ENCODE results near the gene CRYBB3. TPM values are rescaled to one million over a fixed set of nuclear protein-coding genes. Genes with fewer than 3 reads are reported as not detected.

The CRYBB3 gene
- total RNA-seq, 1 donor from 2014 or later: not detected

DNA sequence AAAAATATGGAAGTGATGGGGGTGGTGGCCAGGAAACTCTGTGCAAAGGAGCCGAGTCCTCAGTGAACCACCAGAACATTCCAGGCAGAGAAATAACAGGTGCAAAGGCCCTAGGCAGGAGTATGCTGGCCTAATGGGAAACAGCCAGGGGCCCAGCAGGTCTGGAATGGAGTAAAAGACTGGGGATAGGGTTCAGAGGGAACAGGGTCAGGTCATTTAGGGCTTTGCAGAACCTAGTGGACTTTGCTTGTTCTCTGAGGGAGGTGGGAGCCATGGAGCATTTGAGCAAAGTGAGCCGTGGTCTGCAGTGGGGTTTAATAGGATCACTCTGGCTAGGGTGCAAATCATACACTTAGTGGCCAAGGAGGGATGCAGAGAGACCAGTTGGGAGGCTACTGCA, 8.7 kb downstream of the CRYBB3 start:
- Mint-ChIP-seq H3K9me3 (no peaks in the 10 kb centered on the region), H3K27ac (ENCODE audit: unreplicated experiment) (no peak overlapping the region), H3K4me3 (no peak overlapping the region), H3K36me3 (ENCODE audit: low read depth) (no peaks in the 10 kb centered on the region), H3K27me3 (ENCODE audit: low read depth) (no peaks in the 10 kb centered on the region), H3K4me1 (no peaks in the 10 kb centered on the region)
- no peak for DNase-seq (ENCODE audit: low read depth, low spot score)
- TF ChIP-seq, protein P1, sequence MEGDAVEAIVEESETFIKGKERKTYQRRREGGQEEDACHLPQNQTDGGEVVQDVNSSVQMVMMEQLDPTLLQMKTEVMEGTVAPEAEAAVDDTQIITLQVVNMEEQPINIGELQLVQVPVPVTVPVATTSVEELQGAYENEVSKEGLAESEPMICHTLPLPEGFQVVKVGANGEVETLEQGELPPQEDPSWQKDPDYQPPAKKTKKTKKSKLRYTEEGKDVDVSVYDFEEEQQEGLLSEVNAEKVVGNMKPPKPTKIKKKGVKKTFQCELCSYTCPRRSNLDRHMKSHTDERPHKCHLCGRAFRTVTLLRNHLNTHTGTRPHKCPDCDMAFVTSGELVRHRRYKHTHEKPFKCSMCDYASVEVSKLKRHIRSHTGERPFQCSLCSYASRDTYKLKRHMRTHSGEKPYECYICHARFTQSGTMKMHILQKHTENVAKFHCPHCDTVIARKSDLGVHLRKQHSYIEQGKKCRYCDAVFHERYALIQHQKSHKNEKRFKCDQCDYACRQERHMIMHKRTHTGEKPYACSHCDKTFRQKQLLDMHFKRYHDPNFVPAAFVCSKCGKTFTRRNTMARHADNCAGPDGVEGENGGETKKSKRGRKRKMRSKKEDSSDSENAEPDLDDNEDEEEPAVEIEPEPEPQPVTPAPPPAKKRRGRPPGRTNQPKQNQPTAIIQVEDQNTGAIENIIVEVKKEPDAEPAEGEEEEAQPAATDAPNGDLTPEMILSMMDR (conservative IDR thresholded peaks at IDR 0.05): no peak

DNA sequence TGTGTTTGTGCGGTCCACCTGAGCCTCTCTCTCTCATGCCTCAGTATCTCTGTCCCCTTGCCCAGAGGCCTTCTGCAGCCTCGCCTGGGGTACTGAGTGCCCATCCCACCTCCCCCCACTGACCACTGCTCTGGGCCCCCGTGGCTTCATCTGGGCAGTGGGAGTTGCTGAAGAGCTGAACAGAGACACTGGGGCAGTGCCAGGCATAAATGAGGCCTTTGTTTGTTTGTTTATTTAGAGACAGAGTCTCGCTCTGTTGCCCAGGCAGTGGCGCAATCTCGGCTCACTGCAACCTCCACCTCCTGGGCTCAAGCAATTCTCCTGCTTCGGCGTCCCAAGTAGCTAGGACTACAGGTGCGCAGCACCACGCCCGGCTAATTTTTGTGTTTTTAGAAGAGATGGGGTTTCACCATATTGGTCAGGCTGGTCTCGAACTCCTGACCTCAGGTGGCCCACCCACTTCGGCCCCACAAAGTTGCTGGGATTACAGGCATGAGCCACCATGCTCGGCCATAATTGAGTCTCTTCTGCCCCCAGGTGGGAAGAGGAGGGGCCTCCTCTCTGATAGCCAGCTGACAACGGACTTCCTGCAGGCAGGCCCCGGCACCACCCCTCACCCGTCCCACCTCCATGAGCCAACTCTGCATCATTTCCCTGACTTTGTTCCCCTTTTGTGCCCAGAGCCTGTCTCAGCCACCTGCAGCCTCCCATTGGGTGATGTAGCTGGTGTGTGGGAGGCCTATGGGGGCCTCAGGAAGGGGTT, 9.3 kb downstream of the CRYBB3 start:
- Mint-ChIP-seq H3K27ac (ENCODE audit: unreplicated experiment) (no peak overlapping the region), H3K36me3 (ENCODE audit: low read depth) (no peaks in the 10 kb centered on the region), H3K27me3 (ENCODE audit: low read depth) (no peaks in the 10 kb centered on the region), H3K4me3 (no peak overlapping the region), H3K4me1 (no peaks in the 10 kb centered on the region), H3K9me3 (no peaks in the 10 kb centered on the region)
- DNase-seq (ENCODE audit: low read depth, low spot score): no peak
- TF ChIP-seq, protein P1 (conservative IDR thresholded peaks at IDR 0.05): no peak

DNA sequence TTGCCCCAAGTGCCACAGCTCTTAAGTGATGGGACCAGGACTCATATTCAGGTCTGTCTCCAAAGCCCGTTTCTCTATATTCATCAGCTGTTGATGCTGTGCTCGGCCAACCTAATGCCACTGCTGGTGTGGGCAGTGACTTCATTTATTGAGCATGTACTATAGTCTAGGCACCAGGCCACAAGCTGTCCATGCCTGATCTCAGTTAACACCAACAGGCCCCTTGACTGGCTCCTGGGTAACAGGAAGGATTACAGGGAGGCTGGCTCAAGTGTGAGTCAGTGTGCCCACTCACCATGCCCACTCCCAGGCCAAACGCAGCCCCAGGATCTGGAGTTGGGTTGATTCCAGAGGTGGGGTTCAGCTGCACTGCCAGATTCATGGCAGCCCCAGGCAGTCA, 11.1 kb downstream of the CRYBB3 start:
- Mint-ChIP-seq H3K27me3 (ENCODE audit: low read depth) (peaks cover 4% of the 10 kb centered on the region), H3K36me3 (ENCODE audit: low read depth) (no peaks in the 10 kb centered on the region), H3K4me1 (no peaks in the 10 kb centered on the region), H3K4me3 (no peak overlapping the region), H3K27ac (ENCODE audit: unreplicated experiment) (no peak overlapping the region), H3K9me3 (no peaks in the 10 kb centered on the region)
- DNase-seq (ENCODE audit: low read depth, low spot score): no peak
- TF ChIP-seq, protein P1 (conservative IDR thresholded peaks at IDR 0.05): no peak

DNA sequence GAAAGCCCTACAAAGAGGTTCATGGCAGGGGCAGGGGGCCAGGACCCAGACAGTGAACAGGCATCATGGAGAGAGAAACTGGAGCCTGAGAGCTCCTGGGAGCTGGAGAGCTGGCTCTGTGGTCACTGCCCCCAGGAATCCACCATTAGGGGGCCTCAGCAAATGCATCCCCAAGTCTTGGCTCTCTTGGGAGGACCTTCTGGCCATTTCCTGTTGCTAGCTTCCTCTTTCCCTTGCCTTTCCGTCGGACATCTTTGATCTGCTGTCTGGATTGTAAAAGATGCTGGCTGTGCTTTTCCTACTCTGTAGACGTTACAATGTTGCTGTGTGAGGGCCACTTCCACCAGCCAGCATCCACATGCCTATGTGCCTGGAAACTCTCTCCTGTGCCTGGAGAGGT, 12.7 kb downstream of the CRYBB3 start:
- no peaks in the 10 kb centered on the region for H3K9me3 Mint-ChIP-seq
- no peak overlapping the region for H3K27ac Mint-ChIP-seq (ENCODE audit: unreplicated experiment)
- TF ChIP-seq, protein P1 (conservative IDR thresholded peaks at IDR 0.05): no peak
- H3K4me1 Mint-ChIP-seq: no peaks in the 10 kb centered on the region
- H3K4me3 Mint-ChIP-seq: no peak overlapping the region
- DNase-seq (ENCODE audit: low read depth, low spot score): no peak
- H3K36me3 Mint-ChIP-seq (ENCODE audit: low read depth): no peaks in the 10 kb centered on the region
- H3K27me3 Mint-ChIP-seq (ENCODE audit: low read depth): peaks cover 4% of the 10 kb centered on the region

DNA sequence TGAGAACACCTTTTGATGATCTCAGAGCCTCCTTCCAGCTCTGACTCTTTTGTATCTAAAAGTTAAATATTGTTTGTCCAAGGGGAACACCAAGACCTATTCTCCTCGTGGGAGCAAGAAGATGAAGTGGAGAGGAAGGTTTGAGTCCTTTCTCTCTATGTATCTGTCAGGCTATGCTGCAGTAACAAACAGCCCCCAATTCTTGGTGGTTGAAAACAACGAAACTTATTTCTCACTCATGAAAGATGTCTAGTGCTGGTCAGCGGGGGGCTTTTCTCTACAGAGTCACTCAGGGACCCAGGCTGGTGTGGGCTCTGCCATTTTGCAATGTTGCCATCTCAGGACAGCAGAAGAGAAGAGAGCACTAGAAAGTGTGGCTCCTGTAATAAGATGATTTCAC, 13.6 kb downstream of the CRYBB3 start:
- Mint-ChIP-seq H3K27ac (ENCODE audit: unreplicated experiment) (no peak overlapping the region), H3K36me3 (ENCODE audit: low read depth) (no peaks in the 10 kb centered on the region), H3K4me1 (no peaks in the 10 kb centered on the region), H3K4me3 (no peak overlapping the region), H3K27me3 (ENCODE audit: low read depth) (peaks cover 7% of the 10 kb centered on the region), H3K9me3 (no peaks in the 10 kb centered on the region)
- DNase-seq (ENCODE audit: low read depth, low spot score): no peak
- TF ChIP-seq, protein P1 (conservative IDR thresholded peaks at IDR 0.05): no peak
